Coronary artery (tissue), 2 donors: ENCODE results near the gene ZNF611.
A peak's percentile ranks its signal among the peaks of the same experiment; 100 is the strongest.
"Not testable (repeated sequence)": the region's sequence is repeated elsewhere in the genome, so short reads cannot be mapped to it uniquely, and the experiment has no call there.

Source experiments
- DNase-seq: peaks from one replicate; pipeline ENCODE4 v3.0.0-alpha.2; 2017; ENCODE audit warnings: low spot score
- H3K27ac ChIP-seq, 2 donors: fragments of 200-600 bp; sonication (generic); one replicate each; pipeline ENCODE4 v1.5.1; 2016 to 2019
- H3K4me3 ChIP-seq: fragments of 200-600 bp; sonication (generic); 2 replicates; pipeline ENCODE4 v1.5.1; 2016; ENCODE audit warnings: mild to moderate bottlenecking, moderate library complexity
- CTCF ChIP-seq: fragments of 200-600 bp; sonication (generic); IDR thresholded peaks from one replicate; pipeline ENCODE4 v1.5.1; 2019; ENCODE audit warnings: antibody characterized with exemption

The ZNF611 gene

GRCh38 chr19:52742516-52742915, 7.7 kb upstream of the ZNF611 start:
- Histone ChIP-seq H3K27ac (no peak overlapping the region), H3K4me3 (no peak overlapping the region)
- no peak for TF ChIP-seq CTCF
- no peak for DNase-seq

DNA sequence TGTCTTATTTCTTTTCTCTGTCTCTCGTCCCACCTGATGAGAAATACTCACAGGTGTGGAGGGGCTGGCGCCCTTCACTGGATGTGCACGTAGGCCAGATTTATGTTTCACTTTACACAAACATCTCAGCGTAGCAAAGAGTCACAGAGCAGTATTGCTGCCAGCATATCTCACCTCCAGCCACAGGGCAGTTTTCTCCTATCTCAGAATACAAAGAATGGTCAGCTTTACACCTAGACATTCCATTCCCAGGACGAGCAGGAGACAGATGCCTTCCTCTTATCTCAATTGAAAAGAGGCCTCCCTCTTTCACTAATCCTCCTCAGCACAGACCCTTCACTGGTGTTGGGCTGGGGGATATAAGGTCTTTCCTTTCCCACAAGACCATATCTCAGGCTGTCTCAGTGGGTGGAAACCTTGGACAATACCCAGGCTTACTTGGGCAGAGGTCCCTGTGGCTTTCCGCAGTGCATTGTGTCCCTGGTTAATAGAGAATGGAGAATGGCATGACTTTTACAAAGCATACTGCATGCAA, 7.2 kb upstream of the ZNF611 start:
- DNase-seq: no peak
- Histone ChIP-seq H3K27ac (no peak overlapping the region), H3K4me3 (no peak overlapping the region)
- TF ChIP-seq CTCF: no peak

DNA sequence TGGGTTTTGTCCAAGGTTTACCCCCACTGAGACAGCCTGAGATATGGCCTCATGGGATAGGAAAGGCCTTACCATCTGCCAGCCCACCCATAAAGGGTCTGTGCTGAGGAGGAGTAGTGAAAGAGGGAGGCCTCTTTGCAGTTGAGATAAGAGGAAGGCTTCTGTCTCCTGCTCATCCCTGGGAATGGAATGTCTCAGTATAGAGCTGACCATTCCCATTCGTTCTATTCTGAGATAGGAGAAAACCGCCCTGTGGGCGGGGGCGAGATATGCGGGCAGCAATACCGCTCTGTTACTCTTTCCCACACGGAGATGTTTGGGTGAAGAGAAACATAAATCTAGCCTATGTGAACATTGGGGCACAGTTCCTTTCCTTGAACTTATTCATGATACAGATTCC, 6.5 kb upstream of the ZNF611 start:
- not testable (repeated sequence) for H3K4me3 ChIP-seq, DNase-seq, H3K27ac ChIP-seq

DNA sequence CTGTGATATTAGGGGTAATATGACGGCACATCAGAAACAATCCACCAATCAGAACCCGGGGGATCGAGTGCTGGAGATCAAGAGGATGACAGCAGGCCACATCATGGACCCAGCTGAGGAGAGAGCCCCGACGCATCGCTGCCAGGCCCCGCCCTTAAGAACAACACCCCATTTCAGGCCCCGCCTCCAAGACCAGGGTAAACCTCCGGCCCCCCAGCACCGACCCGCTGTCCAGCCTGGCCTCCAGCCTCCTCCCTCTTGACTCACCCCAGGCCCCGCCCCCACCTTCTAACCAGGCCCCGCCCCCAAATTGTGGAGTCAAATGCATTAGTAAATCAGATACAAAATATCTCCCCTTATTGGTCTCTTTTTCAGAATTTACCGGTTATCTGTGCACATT, 4.7 kb upstream of the ZNF611 start:
- no peak for TF ChIP-seq CTCF
- H3K4me3 ChIP-seq: no peak overlapping the region
- no peak for DNase-seq
- no peak overlapping the region for H3K27ac ChIP-seq

DNA sequence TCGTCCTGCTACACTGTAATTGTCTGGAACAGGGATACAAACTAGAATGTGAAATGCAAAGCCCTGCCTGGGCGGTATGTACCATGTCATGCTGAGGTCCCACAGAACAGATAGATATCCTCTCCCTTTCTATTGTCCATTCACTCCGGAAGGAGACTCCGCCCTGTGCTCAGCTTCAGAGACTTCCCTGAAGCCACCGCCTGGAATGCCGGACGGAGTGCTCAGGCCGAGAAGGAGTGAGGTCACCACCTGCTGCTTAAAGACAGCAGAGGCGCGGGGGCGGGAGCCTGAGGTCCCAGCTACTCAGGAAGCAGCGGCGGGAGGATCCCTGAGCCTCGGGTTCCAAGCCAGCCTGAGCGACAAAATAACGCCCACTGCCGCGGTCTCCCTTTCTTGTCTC, 890 bp upstream of the ZNF611 start:
- H3K4me3 ChIP-seq: peak overlapping the region; percentile 87
- no peak for TF ChIP-seq CTCF
- peak overlapping the region; percentile 73 to 82 for H3K27ac ChIP-seq
- DNase-seq: peak; percentile 77

GRCh38 chr19:52734331-52734892, 432 bp downstream of the ZNF611 start:
- H3K4me3 ChIP-seq: peak overlapping the region; percentile 87
- DNase-seq: peak; percentile 76
- peak overlapping the region; percentile 73 to 82 for H3K27ac ChIP-seq
- TF ChIP-seq CTCF: no peak

DNA sequence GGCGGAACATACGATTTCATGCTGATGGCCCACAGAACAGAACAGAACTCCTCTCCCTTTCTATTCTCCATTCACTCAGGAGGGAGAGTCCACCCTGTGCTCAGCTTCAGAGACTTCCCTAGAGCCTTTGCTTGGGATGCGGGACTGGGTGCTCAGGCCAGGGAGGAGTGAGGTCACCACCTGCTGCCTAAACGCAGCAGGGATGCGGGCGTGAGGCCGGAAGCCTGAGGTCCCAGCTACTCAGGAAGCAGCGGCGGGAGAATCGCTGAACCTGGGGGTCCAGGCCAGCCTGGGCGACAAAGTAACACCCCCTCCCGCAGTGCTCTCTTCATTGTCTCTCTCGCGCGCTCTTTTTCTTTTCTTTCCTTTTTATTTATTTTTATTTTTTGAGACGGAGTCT, 8.8 kb downstream of the ZNF611 start:
- H3K4me3 ChIP-seq: not testable (repeated sequence)

GRCh38 chr19:52725528-52725961, 9.3 kb downstream of the ZNF611 start:
- no peak for TF ChIP-seq CTCF
- Histone ChIP-seq H3K27ac (no peak overlapping the region), H3K4me3 (no peak overlapping the region)
- no peak for DNase-seq

More for the DNA sequence above, 8.8 kb downstream of the ZNF611 start:
- DNase-seq, H3K27ac ChIP-seq: not testable (repeated sequence)
